ENCODE data around the gene IL11. TPM values are rescaled to one million over a fixed set of nuclear protein-coding genes. Genes with fewer than 3 reads are reported as not detected.

The IL11 gene
- total RNA-seq, 1 experiment from 2014 or later = 0.41 TPM

DNA sequence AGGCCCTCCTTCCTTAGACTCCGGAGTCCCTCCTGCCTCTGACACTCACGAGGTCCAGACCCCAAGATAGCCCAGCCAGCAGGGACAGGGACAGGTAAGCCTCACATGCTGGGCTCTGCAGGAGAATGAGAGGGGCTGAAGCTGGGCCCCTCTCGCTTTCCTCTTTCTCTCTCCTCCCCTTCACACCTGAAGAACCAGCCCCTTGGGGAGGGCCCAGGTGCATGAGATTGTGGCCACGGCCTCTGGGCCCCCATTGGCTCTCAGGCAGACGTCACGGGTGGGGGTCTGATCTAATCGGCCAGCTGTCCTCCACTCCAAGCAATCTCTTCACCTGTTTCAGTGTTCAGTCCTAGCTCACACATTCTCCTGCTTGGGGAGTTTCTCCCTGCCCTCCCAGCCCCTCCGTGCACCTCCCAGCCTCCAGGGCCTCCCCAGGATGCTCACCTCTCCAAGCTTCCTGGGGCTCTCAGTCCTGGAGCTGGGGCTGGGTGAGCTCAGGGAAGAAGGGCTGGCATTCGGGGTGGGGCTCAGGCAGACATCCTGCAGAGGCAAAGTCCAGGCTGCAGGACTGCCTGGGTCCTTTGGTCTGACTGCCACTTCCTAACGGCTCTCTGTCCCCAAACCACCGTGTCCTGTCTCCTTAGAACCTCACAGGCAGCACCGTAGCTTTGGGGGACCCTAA lies 47.9 kb downstream of the IL11 start:
- Histone ChIP-seq H3K4me1 (ENCODE audit: low read length) (peaks cover 6% of the 10 kb centered on the region), H3K9ac (ENCODE audit: low read length) (no peak overlapping the region), H2AFZ (ENCODE audit: low read length) (no peak overlapping the region), H3K4me2 (ENCODE audit: low read depth, low read length, poor library complexity, severe bottlenecking) (no peak overlapping the region), H3K27ac (ENCODE audit: low read length) (no peak overlapping the region), H3K27me3 (ENCODE audit: low read length) (no peaks in the 10 kb centered on the region), H3K79me2 (ENCODE audit: low read length) (no peaks in the 10 kb centered on the region), H3K4me3 (ENCODE audit: low read length) (no peak overlapping the region), H3K36me3 (ENCODE audit: insufficient read depth, low read length) (no peaks in the 10 kb centered on the region), H3K9me3 (ENCODE audit: low read length) (no peaks in the 10 kb centered on the region), H4K20me1 (ENCODE audit: insufficient read depth, low read depth, low read length) (no peaks in the 10 kb centered on the region), H3K9me2 (replicated peaks; ENCODE audit: insufficient read depth, low read length) (no peaks in the 10 kb centered on the region)
- no peak for DNase-seq

GRCh38 chr19:55321466-55322137 lies 48.7 kb downstream of the IL11 start:
- Histone ChIP-seq H3K4me3 (ENCODE audit: low read length) (no peak overlapping the region), H3K79me2 (ENCODE audit: low read length) (no peaks in the 10 kb centered on the region), H3K27ac (ENCODE audit: low read length) (no peak overlapping the region), H3K4me2 (ENCODE audit: low read depth, low read length, poor library complexity, severe bottlenecking) (no peak overlapping the region), H3K9me3 (ENCODE audit: low read length) (no peaks in the 10 kb centered on the region), H4K20me1 (ENCODE audit: insufficient read depth, low read depth, low read length) (no peaks in the 10 kb centered on the region), H3K36me3 (ENCODE audit: insufficient read depth, low read length) (no peaks in the 10 kb centered on the region), H3K4me1 (ENCODE audit: low read length) (peaks cover 6% of the 10 kb centered on the region), H3K27me3 (ENCODE audit: low read length) (no peaks in the 10 kb centered on the region), H3K9ac (ENCODE audit: low read length) (no peak overlapping the region), H3K9me2 (replicated peaks; ENCODE audit: insufficient read depth, low read length) (no peaks in the 10 kb centered on the region), H2AFZ (ENCODE audit: low read length) (no peak overlapping the region)
- DNase-seq = no peak

DNA sequence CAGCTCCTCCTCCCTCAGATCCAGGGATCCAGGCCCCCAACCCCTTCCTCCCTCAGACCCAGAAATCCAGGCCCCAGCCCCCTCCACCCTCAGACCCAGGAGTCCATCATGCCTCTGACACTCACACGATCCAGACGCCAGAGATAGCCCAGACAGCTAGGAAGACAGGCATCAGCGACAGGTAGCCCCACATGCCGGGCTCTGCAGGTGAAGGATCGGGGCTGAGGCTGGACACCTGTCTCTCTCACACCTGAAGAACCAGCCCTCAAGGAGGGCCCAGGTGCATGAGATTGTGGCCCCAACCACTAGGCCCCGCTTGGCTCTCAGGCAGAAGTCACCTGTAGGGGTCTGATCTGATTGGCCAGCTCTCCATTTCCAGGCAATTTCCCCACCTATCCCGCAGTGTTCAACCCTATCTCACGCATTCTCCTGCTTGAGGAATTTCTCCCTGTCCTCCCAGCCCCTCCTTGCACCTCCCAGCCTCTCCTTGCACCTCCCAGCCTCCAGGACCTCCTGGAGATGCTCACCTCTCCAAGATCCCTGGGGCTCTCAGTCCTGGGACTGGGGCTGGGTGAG lies 49.3 kb downstream of the IL11 start:
- Histone ChIP-seq H3K79me2 (ENCODE audit: low read length) (no peaks in the 10 kb centered on the region), H3K9me3 (ENCODE audit: low read length) (no peaks in the 10 kb centered on the region), H3K9me2 (replicated peaks; ENCODE audit: insufficient read depth, low read length) (no peaks in the 10 kb centered on the region), H2AFZ (ENCODE audit: low read length) (no peak overlapping the region), H3K9ac (ENCODE audit: low read length) (no peak overlapping the region), H3K4me3 (ENCODE audit: low read length) (no peak overlapping the region), H3K27me3 (ENCODE audit: low read length) (no peaks in the 10 kb centered on the region), H3K27ac (ENCODE audit: low read length) (no peak overlapping the region), H3K36me3 (ENCODE audit: insufficient read depth, low read length) (no peaks in the 10 kb centered on the region), H3K4me1 (ENCODE audit: low read length) (peaks cover 6% of the 10 kb centered on the region), H3K4me2 (ENCODE audit: low read depth, low read length, poor library complexity, severe bottlenecking) (no peak overlapping the region), H4K20me1 (ENCODE audit: insufficient read depth, low read depth, low read length) (no peaks in the 10 kb centered on the region)
- no peak for DNase-seq

- no peak overlapping the region for H2AFZ ChIP-seq (ENCODE audit: low read length)
- H3K9me3 ChIP-seq (ENCODE audit: low read length) = no peaks in the 10 kb centered on the region
- H3K4me1 ChIP-seq (ENCODE audit: low read length) = peaks cover 3% of the 10 kb centered on the region
- H3K79me2 ChIP-seq (ENCODE audit: low read length) = no peaks in the 10 kb centered on the region
- no peaks in the 10 kb centered on the region for H3K27me3 ChIP-seq (ENCODE audit: low read length)
- peak; percentile 78 for DNase-seq
- H3K4me3 ChIP-seq (ENCODE audit: low read length) = no peak overlapping the region
- no peak overlapping the region for H3K27ac ChIP-seq (ENCODE audit: low read length)
- H3K4me2 ChIP-seq (ENCODE audit: low read depth, low read length, poor library complexity, severe bottlenecking) = no peak overlapping the region
- no peaks in the 10 kb centered on the region for H3K36me3 ChIP-seq (ENCODE audit: insufficient read depth, low read length)
- H3K9me2 ChIP-seq (replicated peaks; ENCODE audit: insufficient read depth, low read length) = no peaks in the 10 kb centered on the region
- H3K9ac ChIP-seq (ENCODE audit: low read length) = no peak overlapping the region
- no peaks in the 10 kb centered on the region for H4K20me1 ChIP-seq (ENCODE audit: insufficient read depth, low read depth, low read length)
These were observed 50.5 kb downstream of the IL11 start for GRCh38 chr19:55319785-55320184.

DNA sequence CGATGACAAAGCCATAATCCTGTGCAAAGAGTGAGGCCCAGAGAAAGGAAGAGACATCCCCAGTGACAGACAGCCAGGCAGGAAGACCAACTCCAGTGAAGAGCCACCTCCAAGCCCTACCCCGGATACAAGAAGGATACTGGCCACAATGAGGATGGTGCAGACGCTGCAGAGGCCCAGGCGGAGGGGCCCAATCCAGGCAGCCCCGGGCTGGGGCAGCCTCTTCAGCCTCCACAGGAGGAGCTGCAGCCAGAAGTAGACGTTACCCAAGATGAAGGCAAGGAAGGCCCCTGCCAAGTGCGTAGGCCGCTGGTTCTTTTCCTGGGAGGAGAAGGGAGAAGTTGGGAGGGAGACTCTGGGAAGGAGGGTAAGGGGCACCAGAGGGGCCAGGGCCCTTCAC lies 53.6 kb downstream of the IL11 start:
- Histone ChIP-seq H3K27ac (ENCODE audit: low read length) (no peak overlapping the region), H3K36me3 (ENCODE audit: insufficient read depth, low read length) (no peaks in the 10 kb centered on the region), H3K9ac (ENCODE audit: low read length) (no peak overlapping the region), H4K20me1 (ENCODE audit: insufficient read depth, low read depth, low read length) (no peaks in the 10 kb centered on the region), H3K4me1 (ENCODE audit: low read length) (no peaks in the 10 kb centered on the region), H2AFZ (ENCODE audit: low read length) (no peak overlapping the region), H3K27me3 (ENCODE audit: low read length) (no peaks in the 10 kb centered on the region), H3K4me3 (ENCODE audit: low read length) (no peak overlapping the region), H3K9me2 (replicated peaks; ENCODE audit: insufficient read depth, low read length) (no peaks in the 10 kb centered on the region), H3K79me2 (ENCODE audit: low read length) (no peaks in the 10 kb centered on the region), H3K9me3 (ENCODE audit: low read length) (no peaks in the 10 kb centered on the region), H3K4me2 (ENCODE audit: low read depth, low read length, poor library complexity, severe bottlenecking) (no peak overlapping the region)
- DNase-seq = no peak

- no peaks in the 10 kb centered on the region for H3K79me2 ChIP-seq (ENCODE audit: low read length)
- H3K27ac ChIP-seq (ENCODE audit: low read length) = no peak overlapping the region
- H3K4me3 ChIP-seq (ENCODE audit: low read length) = no peak overlapping the region
- H2AFZ ChIP-seq (ENCODE audit: low read length) = no peak overlapping the region
- H3K9me2 ChIP-seq (replicated peaks; ENCODE audit: insufficient read depth, low read length) = no peaks in the 10 kb centered on the region
- H3K4me2 ChIP-seq (ENCODE audit: low read depth, low read length, poor library complexity, severe bottlenecking) = no peak overlapping the region
- H3K4me1 ChIP-seq (ENCODE audit: low read length) = peaks cover 4% of the 10 kb centered on the region
- no peaks in the 10 kb centered on the region for H3K27me3 ChIP-seq (ENCODE audit: low read length)
- no peaks in the 10 kb centered on the region for H4K20me1 ChIP-seq (ENCODE audit: insufficient read depth, low read depth, low read length)
- no peaks in the 10 kb centered on the region for H3K36me3 ChIP-seq (ENCODE audit: insufficient read depth, low read length)
- H3K9ac ChIP-seq (ENCODE audit: low read length) = no peak overlapping the region
- DNase-seq = no peak
- no peaks in the 10 kb centered on the region for H3K9me3 ChIP-seq (ENCODE audit: low read length)
These were observed 54.2 kb downstream of the IL11 start for GRCh38 chr19:55315956-55316525.

DNA sequence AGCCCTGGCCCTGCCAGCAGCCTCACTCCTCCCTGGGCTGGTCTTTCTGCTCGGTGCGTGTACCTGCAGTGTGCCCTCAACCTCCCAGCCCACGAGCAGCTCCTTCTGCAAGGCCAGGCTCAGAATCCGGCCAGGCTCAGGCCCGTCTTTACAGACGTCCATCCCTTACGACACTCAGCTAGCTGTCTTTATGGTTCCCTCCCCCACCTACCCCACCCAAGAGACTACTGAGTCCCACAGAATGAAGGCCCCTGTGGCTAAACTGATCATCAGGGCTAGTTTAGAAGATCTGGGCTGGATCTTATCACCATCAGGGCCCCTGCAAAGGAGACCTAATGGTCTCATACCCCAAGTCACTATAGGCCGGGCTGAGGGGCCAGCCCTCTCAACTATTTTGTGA lies 55.9 kb downstream of the IL11 start:
- H3K9ac ChIP-seq (ENCODE audit: low read length) = no peak overlapping the region
- no peaks in the 10 kb centered on the region for H3K27me3 ChIP-seq (ENCODE audit: low read length)
- H3K36me3 ChIP-seq (ENCODE audit: insufficient read depth, low read length) = no peaks in the 10 kb centered on the region
- no peak overlapping the region for H3K4me3 ChIP-seq (ENCODE audit: low read length)
- DNase-seq = no peak
- H3K9me3 ChIP-seq (ENCODE audit: low read length) = no peaks in the 10 kb centered on the region
- no peaks in the 10 kb centered on the region for H4K20me1 ChIP-seq (ENCODE audit: insufficient read depth, low read depth, low read length)
- no peak overlapping the region for H3K27ac ChIP-seq (ENCODE audit: low read length)
- no peaks in the 10 kb centered on the region for H3K79me2 ChIP-seq (ENCODE audit: low read length)
- no peak overlapping the region for H2AFZ ChIP-seq (ENCODE audit: low read length)
- H3K4me2 ChIP-seq (ENCODE audit: low read depth, low read length, poor library complexity, severe bottlenecking) = no peak overlapping the region
- peaks cover 20% of the 10 kb centered on the region for H3K4me1 ChIP-seq (ENCODE audit: low read length)
- H3K9me2 ChIP-seq (replicated peaks; ENCODE audit: insufficient read depth, low read length) = no peaks in the 10 kb centered on the region
